ENCODE results near the gene COBL. TPM values are rescaled to one million over a fixed set of nuclear protein-coding genes. Genes with fewer than 3 reads are reported as not detected.
A peak's percentile ranks its signal among the peaks of the same experiment; 100 is the strongest.

The COBL gene
- total RNA-seq, 1 experiment from 2014 or later = 8.6 TPM

DNA sequence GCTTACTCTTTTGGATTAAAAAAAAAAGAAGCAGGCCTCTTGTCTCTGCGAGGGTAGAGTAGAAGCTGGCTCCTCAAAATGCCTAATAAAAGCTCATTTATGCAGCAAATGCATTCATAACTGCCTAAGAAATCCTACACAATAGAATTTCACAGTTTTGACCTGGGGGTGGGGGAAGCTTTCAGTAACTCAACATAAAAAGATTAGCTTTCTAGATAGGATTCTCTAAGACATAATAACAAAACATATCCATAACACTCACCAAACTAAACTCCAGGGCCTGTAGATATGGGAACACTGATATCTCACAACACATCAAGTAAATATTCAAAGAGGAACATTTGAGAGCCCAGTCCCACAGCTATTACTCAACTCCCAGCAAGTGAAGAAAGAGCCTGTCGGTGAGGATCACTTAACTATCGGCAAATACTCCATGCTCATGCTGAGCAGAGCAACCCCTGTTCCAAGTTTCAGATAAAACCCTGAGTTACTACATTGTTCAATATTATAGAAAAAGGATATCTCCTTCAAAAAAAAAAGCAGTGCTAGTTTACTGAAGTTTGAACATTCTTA is 88.1 kb downstream of the COBL start:
- no peak overlapping the region for H3K4me3 ChIP-seq (ENCODE audit: low read length)
- no peak overlapping the region for H2AFZ ChIP-seq (ENCODE audit: low read length)
- H3F3A ChIP-seq (ENCODE audit: low read length, unreplicated experiment) = peaks cover 8% of the 10 kb centered on the region
- BruUV-seq (replicated peaks) = no TSS peak
- no peaks in the 10 kb centered on the region for H3K9me2 ChIP-seq (replicated peaks; ENCODE audit: low read length)
- ATAC-seq (no peak), DNase-seq (no peak)
- H3K36me3 ChIP-seq (ENCODE audit: low read depth, low read length) = no peaks in the 10 kb centered on the region
- H4K20me1 ChIP-seq (ENCODE audit: low read length) = no peaks in the 10 kb centered on the region
- H3K27me3 ChIP-seq (ENCODE audit: low read length) = no peaks in the 10 kb centered on the region
- H3K9ac ChIP-seq (ENCODE audit: low read length) = no peak overlapping the region
- CTCF ChIA-PET = interaction anchor here (1.5 kb wide), 1 partner anchor 66 kb away, joined by 6 read pairs; no protein-coding TSS in a partner anchor
- H3K9me3 ChIP-seq (ENCODE audit: low read length) = no peaks in the 10 kb centered on the region
- POLR2A ChIA-PET (ENCODE audit: unreplicated experiment) = no interaction called here
- no peaks in the 10 kb centered on the region for H3K79me2 ChIP-seq (ENCODE audit: low read length)
- intact Hi-C loops (cut with micrococcal nuclease) = no loop called here
- TF ChIP-seq EZH2 (IDR thresholded peaks at IDR 0.05; ENCODE audit: low read length, unreplicated experiment) = no peak
- no peak for TF ChIP-seq CTCF (conservative IDR thresholded peaks at IDR 0.05; ENCODE audit: low read depth, low read length)
- no peak for TF ChIP-seq EZH2phosphoT487 (IDR thresholded peaks at IDR 0.05; ENCODE audit: borderline replicate concordance, low read length)
- no peak overlapping the region for H3K4me2 ChIP-seq (ENCODE audit: low read length)
- peaks cover 25% of the 10 kb centered on the region for H3K4me1 ChIP-seq (ENCODE audit: insufficient read depth, low read length)
- H3K27ac ChIP-seq (ENCODE audit: low read length) = no peak overlapping the region

- H3F3A ChIP-seq (ENCODE audit: low read length, unreplicated experiment) = peaks cover 8% of the 10 kb centered on the region
- intact Hi-C loops (cut with micrococcal nuclease) = no loop called here
- H3K9ac ChIP-seq (ENCODE audit: low read length) = no peak overlapping the region
- no peaks in the 10 kb centered on the region for H3K36me3 ChIP-seq (ENCODE audit: low read depth, low read length)
- no peaks in the 10 kb centered on the region for H3K27me3 ChIP-seq (ENCODE audit: low read length)
- H3K4me1 ChIP-seq (ENCODE audit: insufficient read depth, low read length) = peaks cover 25% of the 10 kb centered on the region
- POLR2A ChIA-PET (ENCODE audit: unreplicated experiment) = no interaction called here
- no peak overlapping the region for H3K27ac ChIP-seq (ENCODE audit: low read length)
- DNase-seq = no peak
- no TSS peak for BruUV-seq (replicated peaks)
- no peaks in the 10 kb centered on the region for H3K79me2 ChIP-seq (ENCODE audit: low read length)
- H3K4me2 ChIP-seq (ENCODE audit: low read length) = no peak overlapping the region
- no peak for TF ChIP-seq CTCF (conservative IDR thresholded peaks at IDR 0.05; ENCODE audit: low read depth, low read length)
- TF ChIP-seq EZH2 (IDR thresholded peaks at IDR 0.05; ENCODE audit: low read length, unreplicated experiment) = no peak
- TF ChIP-seq EZH2phosphoT487 (IDR thresholded peaks at IDR 0.05; ENCODE audit: borderline replicate concordance, low read length) = no peak
- CTCF ChIA-PET = interaction anchor here (0.6 to 1.5 kb wide), 3 partner anchors 65 to 560 kb away, joined by 3 to 6 read pairs (median 4); no protein-coding TSS in a partner anchor
- no peaks in the 10 kb centered on the region for H3K9me3 ChIP-seq (ENCODE audit: low read length)
- no peaks in the 10 kb centered on the region for H3K9me2 ChIP-seq (replicated peaks; ENCODE audit: low read length)
- no peak overlapping the region for H2AFZ ChIP-seq (ENCODE audit: low read length)
- H4K20me1 ChIP-seq (ENCODE audit: low read length) = no peaks in the 10 kb centered on the region
- no peak for ATAC-seq
- H3K4me3 ChIP-seq (ENCODE audit: low read length) = no peak overlapping the region
Observed at GRCh38 chr7:51227861-51228260, 88.7 kb downstream of the COBL start.

DNA sequence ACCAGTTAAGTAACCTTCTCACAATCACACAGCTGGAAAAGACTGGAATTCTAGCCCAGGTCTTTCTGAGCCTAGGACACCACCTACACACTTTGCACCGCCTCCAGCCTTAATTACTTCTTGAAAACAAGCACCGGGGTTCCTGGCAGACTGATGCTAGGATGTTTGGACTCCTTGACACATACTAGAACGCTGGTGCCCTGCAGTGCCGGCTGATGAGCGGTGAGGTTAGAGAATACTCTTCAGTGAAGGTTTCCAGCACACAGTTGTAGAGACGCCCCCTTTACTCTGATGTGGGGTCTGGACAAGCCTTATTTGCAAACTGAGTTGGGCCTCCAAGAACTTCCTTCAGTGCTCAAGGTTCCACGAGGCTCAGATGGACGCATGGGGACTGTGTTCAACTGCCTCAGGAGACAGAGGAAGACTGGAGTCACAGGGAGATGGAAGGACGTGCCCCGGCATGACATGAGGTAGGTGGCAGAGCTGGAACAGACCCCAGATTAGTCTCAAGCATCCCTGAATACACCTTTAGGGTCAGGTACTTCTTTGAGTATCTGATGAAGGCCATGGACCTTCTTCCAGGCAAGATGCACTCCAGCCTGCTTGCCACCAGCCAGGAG is 89.6 kb downstream of the COBL start:
- Histone ChIP-seq H3K36me3 (ENCODE audit: low read depth, low read length) (no peaks in the 10 kb centered on the region), H3K4me3 (ENCODE audit: low read length) (no peak overlapping the region), H3K79me2 (ENCODE audit: low read length) (no peaks in the 10 kb centered on the region), H3K27me3 (ENCODE audit: low read length) (no peaks in the 10 kb centered on the region), H4K20me1 (ENCODE audit: low read length) (no peaks in the 10 kb centered on the region), H3F3A (ENCODE audit: low read length, unreplicated experiment) (peaks cover 8% of the 10 kb centered on the region), H3K9me3 (ENCODE audit: low read length) (no peaks in the 10 kb centered on the region), H3K9ac (ENCODE audit: low read length) (no peak overlapping the region), H2AFZ (ENCODE audit: low read length) (no peak overlapping the region), H3K4me2 (ENCODE audit: low read length) (peak overlapping the region; percentile 41), H3K27ac (ENCODE audit: low read length) (peak overlapping the region; percentile 42), H3K4me1 (ENCODE audit: insufficient read depth, low read length) (peaks cover 25% of the 10 kb centered on the region), H3K9me2 (replicated peaks; ENCODE audit: low read length) (no peaks in the 10 kb centered on the region)
- intact Hi-C loops (cut with micrococcal nuclease) = no loop called here
- POLR2A ChIA-PET (ENCODE audit: unreplicated experiment) = no interaction called here
- CTCF ChIA-PET = interaction anchor here (0.6 kb wide), 1 partner anchor 28 kb away, joined by 3 read pairs; no protein-coding TSS in a partner anchor
- no TSS peak for BruUV-seq (replicated peaks)
- TF ChIP-seq EZH2phosphoT487 (IDR thresholded peaks at IDR 0.05; ENCODE audit: borderline replicate concordance, low read length) (no peak), CTCF (conservative IDR thresholded peaks at IDR 0.05; ENCODE audit: low read depth, low read length) (no peak)
- DNase-seq (no peak), ATAC-seq (no peak)

All from PC-3 (cell line).